ENCODE results near the gene TRAF3. TPM values are rescaled to one million over a fixed set of nuclear protein-coding genes. Genes with fewer than 3 reads are reported as not detected.

Gene TRAF3
- total and polyA plus RNA-seq, 4 donors = 2.1 to 12.0 (median 5.2) TPM

- no peak for TF ChIP-seq REST (IDR thresholded peaks at IDR 0.05)
Measured at GRCh38 chr14:102899516-102899900, 122.3 kb downstream of the TRAF3 start (continued).

GRCh38 chr14:102900631-102901571 is 123.7 kb downstream of the TRAF3 start:
- DNase-seq (ENCODE audit: low spot score) = no peak
- no peaks in the 10 kb centered on the region for H3K27me3 ChIP-seq (ENCODE audit: control insufficient read depth in 4 of 4, insufficient read depth in 4 of 4, low read length in 3 of 4)
- TF ChIP-seq EGR1 (IDR thresholded peaks at IDR 0.05; ENCODE audit: low read depth in 2 of 2) = no peak
- no peak for TF ChIP-seq RAD21 (IDR thresholded peaks at IDR 0.05)
- TF ChIP-seq TAF1 (conservative IDR thresholded peaks at IDR 0.05) = no peak
- no peak for TF ChIP-seq NR2F2 (IDR thresholded peaks at IDR 0.05)
- no peak for TF ChIP-seq ATF3 (IDR thresholded peaks at IDR 0.05)
- no peak for TF ChIP-seq FOXA1 (IDR thresholded peaks at IDR 0.05)
- no peak for TF ChIP-seq CTCF (IDR thresholded peaks at IDR 0.05; ENCODE audit: low read depth, low read length, missing input control)
- TF ChIP-seq RXRA (IDR thresholded peaks at IDR 0.05) = no peak
- no peaks in the 10 kb centered on the region for H3K9me3 ChIP-seq (ENCODE audit: control insufficient read depth in 4 of 4, low read length in 3 of 4)
- H3K27ac ChIP-seq (ENCODE audit: low read depth in 1 of 2, low read length in 2 of 2) = no peak overlapping the region
- 91% methylated on average over 39 of the region's 39 CpGs for WGBS
- H3K9ac ChIP-seq (ENCODE audit: low read depth in 1 of 2, low read length in 2 of 2) = no peak overlapping the region
- H3K36me3 ChIP-seq (ENCODE audit: control insufficient read depth in 4 of 4, insufficient read depth in 3 of 4, low read depth in 1 of 4, low read length in 3 of 4) = peaks cover 0 to 29% (median 8%) of the 10 kb centered on the region in 4 donors
- no peaks in the 10 kb centered on the region for H3K4me1 ChIP-seq (ENCODE audit: control insufficient read depth in 4 of 4, insufficient read depth in 4 of 4, low read length in 3 of 4)
- H3K4me3 ChIP-seq (ENCODE audit: low read depth in 1 of 3, low read length in 3 of 3) = no peak overlapping the region

- TF ChIP-seq YY1 (IDR thresholded peaks at IDR 0.05) = no peak
- H3K9me3 ChIP-seq (ENCODE audit: control insufficient read depth in 4 of 4, low read length in 3 of 4) = no peaks in the 10 kb centered on the region
- no peaks in the 10 kb centered on the region for H3K4me1 ChIP-seq (ENCODE audit: control insufficient read depth in 4 of 4, insufficient read depth in 4 of 4, low read length in 3 of 4)
- no peak overlapping the region for H3K27ac ChIP-seq (ENCODE audit: low read depth in 1 of 2, low read length in 2 of 2)
- WGBS = 86% methylated on average over 4 of the region's 4 CpGs
- H3K9ac ChIP-seq (ENCODE audit: low read depth in 1 of 2, low read length in 2 of 2) = no peak overlapping the region
- no peaks in the 10 kb centered on the region for H3K27me3 ChIP-seq (ENCODE audit: control insufficient read depth in 4 of 4, insufficient read depth in 4 of 4, low read length in 3 of 4)
- H3K4me3 ChIP-seq (ENCODE audit: low read depth in 1 of 3, low read length in 3 of 3) = no peak overlapping the region
- peaks cover 0 to 31% (median 8%) of the 10 kb centered on the region in 4 donors for H3K36me3 ChIP-seq (ENCODE audit: control insufficient read depth in 4 of 4, insufficient read depth in 3 of 4, low read depth in 1 of 4, low read length in 3 of 4)
- DNase-seq (ENCODE audit: low spot score) = no peak
Measured at GRCh38 chr14:102901633-102902032, 124.4 kb downstream of the TRAF3 start.

Measured in liver (tissue), 9 donors.